GM12872 (cell line): ENCODE measurements around the gene NARS2.

ENCODE experiments used
- CTCF ChIP-seq: IDR thresholded peaks from 3 replicates; pipeline ENCODE4 v1.5.1; 2011; ENCODE audit warnings: low read depth, mild to moderate bottlenecking, low read length, moderate library complexity; ENCODE audit not compliant: insufficient read depth

NARS2 gene

GRCh38 chr11:78467370-78467769, 107.3 kb downstream of the NARS2 start:
- no peak for TF ChIP-seq CTCF

GRCh38 chr11:78465169-78465942, 109.3 kb downstream of the NARS2 start:
- TF ChIP-seq CTCF: no peak

GRCh38 chr11:78460471-78460870, 114.2 kb downstream of the NARS2 start:
- TF ChIP-seq CTCF: no peak

GRCh38 chr11:78459738-78460137, 114.9 kb downstream of the NARS2 start:
- no peak for TF ChIP-seq CTCF

GRCh38 chr11:78457448-78457847, 117.2 kb downstream of the NARS2 start:
- TF ChIP-seq CTCF: no peak

GRCh38 chr11:78453140-78453935, 121.3 kb downstream of the NARS2 start:
- no peak for TF ChIP-seq CTCF

GRCh38 chr11:78451371-78452150, 123.1 kb downstream of the NARS2 start:
- TF ChIP-seq CTCF: no peak
